Ectodermal cell (in vitro differentiated cells): ENCODE results near the gene PEX14.

Experiments
- H3K27ac ChIP-seq: 2 replicates; pipeline ENCODE4 v1.7.0; 2013; ENCODE audit warnings: mild to moderate bottlenecking, low read depth, low read length; ENCODE audit not compliant: insufficient read depth, poor library complexity, severe bottlenecking
- H3K27me3 ChIP-seq: 2 replicates; pipeline ENCODE4 v1.7.0; 2013; ENCODE audit warnings: mild to moderate bottlenecking, low read length; ENCODE audit not compliant: insufficient read depth, control insufficient read depth, poor library complexity, severe bottlenecking
- H3K36me3 ChIP-seq: one replicate; pipeline ENCODE4 v1.7.0; 2013; ENCODE audit warnings: low read length; ENCODE audit not compliant: control insufficient read depth, insufficient read depth
- H3K4me1 ChIP-seq: one replicate; pipeline ENCODE4 v1.7.0; 2013; ENCODE audit warnings: low read length; ENCODE audit not compliant: control insufficient read depth, insufficient read depth
- H3K4me3 ChIP-seq: 2 replicates; pipeline ENCODE4 v1.7.0; 2013; ENCODE audit warnings: low read depth, low read length, control low read depth; ENCODE audit not compliant: insufficient read depth
- H3K9me3 ChIP-seq: 2 replicates; pipeline ENCODE4 v1.7.0; 2013; ENCODE audit warnings: mild to moderate bottlenecking, low read length, moderate library complexity; ENCODE audit not compliant: control insufficient read depth
- WGBS, 2 experiments: methylation state at CpG; one replicate each; pipeline ENCODE4 v1.1.7; 2013; ENCODE audit warnings: missing lambda C conversion rate in 2 of 2; 5-methylcytosine and 5-hydroxymethylcytosine counted together

The PEX14 gene

DNA sequence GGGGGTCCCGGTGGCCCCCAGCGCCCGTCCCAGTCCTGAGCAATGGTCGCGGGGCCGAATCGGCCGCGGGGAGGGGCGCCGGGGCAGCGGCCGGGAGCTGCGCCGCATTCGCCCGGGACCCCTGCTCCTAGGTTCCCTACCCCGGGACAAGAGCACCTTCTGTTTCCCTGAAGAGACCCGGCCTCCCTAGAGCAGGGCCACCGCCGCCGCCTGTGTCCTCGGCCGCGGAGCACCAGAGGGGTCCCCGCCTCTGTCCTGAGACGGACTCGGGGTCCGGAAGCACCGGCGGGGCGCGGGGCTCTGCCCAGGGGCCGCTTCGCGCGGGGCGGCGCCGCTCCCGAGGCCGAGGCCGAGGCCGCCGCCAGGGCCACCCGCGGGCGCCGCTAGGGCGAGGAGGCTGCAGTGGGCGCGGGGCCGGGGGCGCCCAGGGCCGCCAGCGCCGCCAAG is 163.8 kb downstream of the PEX14 start:
- peaks cover 12% of the 10 kb centered on the region for H3K4me1 ChIP-seq
- WGBS, 2 experiments, result 4 to 6% methylated on average over 57 of the region's 57 CpGs
- peak overlapping the region; percentile 26 for H3K4me3 ChIP-seq
- no peak overlapping the region for H3K27ac ChIP-seq
- H3K9me3 ChIP-seq, result no peaks in the 10 kb centered on the region
- H3K27me3 ChIP-seq, result peaks cover 38% of the 10 kb centered on the region
- peaks cover 4% of the 10 kb centered on the region for H3K36me3 ChIP-seq

DNA sequence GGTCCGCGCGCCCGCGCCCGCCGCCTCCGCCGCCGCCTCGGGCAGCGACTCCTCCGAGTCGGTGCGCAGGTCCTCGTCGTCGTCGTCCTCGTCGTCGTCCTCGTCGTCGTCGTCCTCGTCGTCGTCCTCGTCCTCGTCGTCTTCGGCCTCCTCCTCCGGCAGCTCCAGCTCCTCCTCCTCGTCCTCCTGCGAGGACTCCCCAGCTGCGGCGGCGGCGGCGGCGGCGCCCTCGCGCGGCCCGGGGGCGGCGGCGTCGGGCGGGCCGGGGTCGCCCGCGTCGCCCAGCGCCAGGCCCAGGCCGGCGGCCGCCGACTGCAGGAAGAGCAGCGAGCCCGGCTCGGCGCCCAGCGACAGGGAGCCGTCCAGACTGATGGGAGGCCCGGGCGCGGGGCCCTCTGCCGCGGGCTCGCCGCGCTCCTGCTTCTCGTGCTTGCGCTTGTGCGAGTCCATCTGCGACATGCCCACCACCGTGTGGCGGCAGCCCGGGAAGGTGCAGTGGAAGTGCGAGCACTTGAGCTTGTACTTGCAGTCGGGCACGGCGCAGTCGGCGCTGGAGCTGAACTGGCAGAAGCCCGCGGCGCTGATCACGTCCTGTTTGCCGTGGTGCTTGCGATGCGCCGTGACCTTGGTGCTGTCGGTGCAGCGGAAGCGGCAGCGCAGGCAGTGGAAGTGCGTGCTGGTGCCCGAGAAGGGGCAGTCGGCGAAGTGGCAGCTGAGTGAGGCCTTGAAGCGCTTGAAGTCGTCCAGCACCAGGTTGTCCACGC is 164.4 kb downstream of the PEX14 start:
- Histone ChIP-seq H3K9me3 (no peaks in the 10 kb centered on the region), H3K27ac (no peak overlapping the region), H3K4me3 (no peak overlapping the region), H3K4me1 (peaks cover 12% of the 10 kb centered on the region), H3K36me3 (peaks cover 4% of the 10 kb centered on the region), H3K27me3 (peaks cover 38% of the 10 kb centered on the region)
- WGBS, 2 experiments, result 21 to 22% methylated on average over 108 of the region's 108 CpGs

DNA sequence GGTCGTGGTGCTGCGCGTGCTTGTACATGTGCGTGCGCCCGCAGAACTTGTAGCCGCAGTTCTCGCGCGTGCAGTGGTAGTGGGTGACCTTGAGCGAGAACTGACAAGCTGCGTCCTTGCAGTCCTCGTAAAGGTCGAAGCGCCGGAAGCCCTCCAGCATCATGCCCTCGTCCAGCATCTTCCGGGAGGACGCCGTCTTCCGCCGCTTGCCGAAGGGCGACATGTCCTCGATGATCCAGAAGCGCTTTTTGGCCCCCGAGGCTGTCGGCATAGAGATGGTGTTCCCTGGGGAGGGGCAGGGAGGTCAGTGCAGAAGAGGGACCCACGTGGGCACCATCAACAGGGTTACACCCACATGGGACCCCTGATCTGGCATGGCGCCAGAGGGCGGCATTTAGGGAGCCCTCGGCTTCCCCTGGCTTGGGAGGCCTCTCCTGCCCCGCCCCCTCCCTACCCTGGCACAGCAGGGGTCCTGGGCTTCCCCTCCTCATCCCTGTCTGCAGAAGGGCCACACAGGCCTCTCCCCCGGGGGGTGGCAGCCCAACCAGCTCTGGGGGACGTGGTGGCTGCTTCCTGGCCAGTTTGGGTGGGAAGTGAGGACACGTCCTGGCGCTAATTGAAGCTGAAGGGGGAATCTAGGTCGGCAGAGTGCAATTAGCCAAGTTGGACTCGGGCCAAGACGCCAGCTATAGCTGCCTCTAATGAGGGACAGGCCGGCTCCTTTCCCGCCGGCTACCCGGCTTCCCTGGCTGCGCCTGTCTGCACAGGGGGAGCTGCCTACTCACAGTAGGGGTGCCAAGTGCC is 165.2 kb downstream of the PEX14 start:
- H3K4me3 ChIP-seq, result no peak overlapping the region
- no peak overlapping the region for H3K27ac ChIP-seq
- 87% methylated on average over 45 of the region's 45 CpGs for WGBS, 2 experiments
- H3K27me3 ChIP-seq, result peaks cover 38% of the 10 kb centered on the region
- H3K36me3 ChIP-seq, result peaks cover 4% of the 10 kb centered on the region
- no peaks in the 10 kb centered on the region for H3K9me3 ChIP-seq
- peaks cover 12% of the 10 kb centered on the region for H3K4me1 ChIP-seq

DNA sequence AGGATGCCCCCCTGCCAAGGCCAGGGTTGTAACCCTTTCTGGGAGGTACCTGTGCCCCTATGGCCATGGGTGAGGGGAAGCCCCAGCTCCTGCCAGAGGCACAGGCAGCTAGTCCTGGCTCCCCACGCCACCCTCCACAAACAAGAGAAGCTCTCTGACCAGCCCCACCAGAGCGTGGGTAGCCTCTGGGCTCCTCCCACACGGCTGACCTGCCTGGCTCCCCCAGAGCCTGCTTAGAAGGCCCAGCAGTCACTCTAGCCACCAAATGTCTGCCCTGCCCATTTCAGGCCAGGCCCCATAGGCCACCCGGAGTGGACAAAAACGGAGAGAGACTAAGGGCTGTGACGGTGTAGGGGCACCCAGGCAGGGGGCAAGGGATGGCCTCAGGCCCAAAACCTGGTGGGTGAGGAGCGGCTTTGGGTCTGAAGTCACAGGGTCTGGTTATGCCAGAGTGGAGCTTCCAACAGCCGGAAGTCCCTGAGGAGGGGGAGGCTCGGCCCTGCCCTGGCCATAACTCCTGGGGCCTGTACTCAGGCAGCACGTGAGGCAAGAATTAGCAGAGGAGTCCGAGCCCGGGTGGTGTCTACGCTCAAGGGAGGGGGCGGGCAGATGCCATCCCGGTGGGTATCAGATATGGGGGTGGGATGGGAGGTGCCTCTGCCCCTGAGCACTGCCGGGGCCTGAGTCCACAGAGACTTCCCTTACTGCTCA is 166.2 kb downstream of the PEX14 start:
- Histone ChIP-seq H3K9me3 (no peaks in the 10 kb centered on the region), H3K36me3 (peaks cover 4% of the 10 kb centered on the region), H3K4me1 (peaks cover 12% of the 10 kb centered on the region), H3K27ac (no peak overlapping the region), H3K4me3 (no peak overlapping the region), H3K27me3 (peaks cover 38% of the 10 kb centered on the region)
- WGBS, 2 experiments, result 87% methylated on average over 16 of the region's 16 CpGs

DNA sequence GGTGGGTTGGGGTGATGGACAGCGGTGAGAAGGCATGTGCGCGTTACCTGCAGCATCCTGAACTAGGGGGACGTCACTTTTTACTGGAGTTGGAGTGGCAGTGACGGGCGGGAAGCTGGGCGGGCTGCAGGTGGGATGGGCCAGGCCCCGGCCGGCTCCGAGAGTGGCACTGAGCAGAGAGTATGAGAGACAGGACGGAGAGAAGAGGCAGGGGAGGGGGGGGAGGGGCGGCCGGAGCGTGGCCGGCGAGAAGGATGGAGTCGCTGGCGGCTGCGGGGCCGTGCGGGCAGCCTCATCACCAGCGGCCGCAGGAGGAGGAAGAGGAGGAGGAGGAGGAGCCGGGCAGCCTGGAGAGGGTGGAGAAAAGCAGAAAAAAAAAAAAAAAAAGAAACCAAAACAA is 167.2 kb downstream of the PEX14 start:
- H3K9me3 ChIP-seq, result no peaks in the 10 kb centered on the region
- WGBS, 2 experiments, result 72% methylated on average over 23 of the region's 24 CpGs
- peaks cover 38% of the 10 kb centered on the region for H3K27me3 ChIP-seq
- H3K36me3 ChIP-seq, result peaks cover 4% of the 10 kb centered on the region
- no peak overlapping the region for H3K27ac ChIP-seq
- peaks cover 12% of the 10 kb centered on the region for H3K4me1 ChIP-seq
- H3K4me3 ChIP-seq, result no peak overlapping the region

DNA sequence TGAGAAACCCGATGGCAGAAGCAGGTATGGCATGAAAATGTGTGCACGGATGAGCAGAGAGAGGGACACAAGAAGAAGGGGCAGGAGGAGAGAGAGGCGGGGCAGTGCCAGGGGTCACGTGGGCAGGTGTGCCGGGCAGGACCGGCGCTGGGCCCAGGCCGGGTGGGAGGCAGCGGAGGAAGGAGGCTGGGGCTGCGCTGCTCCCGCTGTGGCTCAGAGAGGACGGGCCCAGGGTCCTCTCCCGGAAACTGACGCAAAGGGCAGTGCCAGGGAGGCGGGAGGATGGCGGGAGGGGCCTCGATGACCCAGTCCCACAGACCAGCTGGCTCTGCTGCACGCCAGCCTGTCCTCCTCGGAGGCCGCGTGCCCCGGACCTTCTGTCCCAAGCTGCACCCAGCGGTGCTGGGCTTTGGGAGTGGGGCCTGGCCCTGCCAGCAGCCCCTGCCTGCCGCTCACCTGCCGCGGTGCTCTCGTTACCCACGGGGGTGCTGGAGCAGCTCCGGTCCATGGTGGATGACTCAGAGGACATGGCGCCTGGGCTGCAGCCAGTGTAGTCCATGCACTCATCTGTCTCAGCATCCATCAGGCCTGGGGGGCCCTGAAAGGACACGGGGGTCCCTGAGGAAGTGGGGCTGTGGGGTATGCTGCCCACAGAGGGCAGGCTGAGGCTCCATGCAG is 167.8 kb downstream of the PEX14 start:
- Histone ChIP-seq H3K36me3 (peaks cover 4% of the 10 kb centered on the region), H3K4me1 (peaks cover 12% of the 10 kb centered on the region)

DNA sequence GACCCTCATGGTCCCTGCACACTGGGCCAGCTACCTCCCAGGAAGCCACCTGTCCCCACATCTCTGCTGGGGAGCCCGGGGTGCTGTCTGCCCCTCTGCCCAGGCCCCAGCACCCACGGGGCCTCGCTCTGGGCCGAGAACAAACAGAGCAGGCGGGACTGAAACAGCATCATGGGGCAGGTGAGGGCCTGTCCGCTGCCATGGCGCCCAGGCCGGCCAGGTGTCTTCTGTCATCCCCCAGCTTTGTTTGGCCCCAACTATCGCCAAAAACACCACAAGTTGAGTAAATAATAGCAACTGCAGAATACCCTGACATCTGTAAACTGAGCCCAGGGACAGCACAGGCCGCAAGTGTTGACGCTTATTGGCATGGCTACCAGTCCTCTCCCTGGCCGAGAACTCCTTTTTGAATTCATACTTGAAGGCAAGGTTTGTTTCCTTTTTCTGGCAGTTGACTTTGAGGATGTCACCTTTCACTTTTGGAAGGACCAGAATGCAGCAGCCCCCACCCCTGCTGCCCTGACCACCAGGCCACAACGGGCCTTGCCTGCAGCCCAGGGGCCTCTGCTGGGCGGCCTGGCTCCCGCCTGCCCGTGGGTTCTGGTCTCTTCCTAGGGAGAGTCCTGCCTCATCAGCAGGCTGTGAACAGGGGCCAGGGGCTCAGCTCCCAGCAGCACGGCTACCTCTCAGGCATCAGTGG is 169.0 kb downstream of the PEX14 start:
- Histone ChIP-seq H3K9me3 (no peaks in the 10 kb centered on the region), H3K36me3 (peaks cover 4% of the 10 kb centered on the region), H3K27me3 (peaks cover 20% of the 10 kb centered on the region), H3K4me3 (no peak overlapping the region), H3K4me1 (peaks cover 9% of the 10 kb centered on the region), H3K27ac (no peak overlapping the region)
- 93 to 94% methylated on average over 17 of the region's 17 CpGs for WGBS, 2 experiments

More for the DNA sequence above, 167.8 kb downstream of the PEX14 start:
- Histone ChIP-seq H3K27me3 (peaks cover 32% of the 10 kb centered on the region), H3K9me3 (no peaks in the 10 kb centered on the region), H3K27ac (no peak overlapping the region), H3K4me3 (no peak overlapping the region)
- 91 to 94% methylated on average over 31 of the region's 31 CpGs for WGBS, 2 experiments

DNA sequence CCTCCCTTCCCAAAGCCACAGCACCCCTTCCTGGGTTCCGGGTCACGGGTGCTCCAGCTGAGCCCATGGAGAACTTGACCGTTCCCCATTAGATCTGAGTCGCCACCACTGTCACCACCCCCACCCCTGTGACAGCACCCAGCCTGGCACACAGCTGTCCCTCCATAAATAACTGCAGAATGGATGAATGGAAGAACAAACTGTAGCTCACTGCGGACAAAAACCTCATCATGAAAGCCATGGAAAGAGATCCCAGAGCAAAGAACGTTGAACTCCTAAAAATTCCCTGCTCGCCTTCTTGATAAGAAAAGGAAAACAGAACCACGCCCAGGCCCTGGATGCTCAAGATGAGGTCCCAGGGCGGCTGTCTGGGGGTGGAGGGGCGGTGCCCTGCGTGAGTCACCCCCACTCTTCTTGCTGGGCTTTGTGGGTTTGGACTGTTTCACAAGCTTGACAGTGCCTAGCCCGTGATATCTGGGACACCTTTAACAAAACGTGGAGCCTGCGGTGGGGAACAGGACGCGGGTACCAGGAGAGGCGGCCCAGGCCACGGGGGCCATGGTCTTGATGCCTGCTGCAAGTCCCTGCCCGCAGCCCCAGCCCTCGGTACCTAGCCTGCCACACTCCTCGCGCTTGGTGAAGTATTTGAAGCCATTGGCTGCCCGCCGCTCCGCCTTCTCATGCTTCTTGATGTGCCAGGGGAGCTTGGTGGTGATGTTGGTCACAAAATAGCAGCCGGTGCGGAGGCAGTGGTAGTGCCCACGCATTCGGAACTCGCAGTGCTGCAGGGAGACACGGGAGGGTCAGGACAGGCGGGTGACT is 169.8 kb downstream of the PEX14 start:
- Histone ChIP-seq H3K9me3 (no peaks in the 10 kb centered on the region), H3K4me3 (no peak overlapping the region), H3K27ac (no peak overlapping the region), H3K4me1 (peaks cover 16% of the 10 kb centered on the region), H3K36me3 (peaks cover 2% of the 10 kb centered on the region), H3K27me3 (peaks cover 16% of the 10 kb centered on the region)
- 95% methylated on average over 32 of the region's 32 CpGs for WGBS, 2 experiments
